Measurements from ENCODE around the gene PRKACB. TPM values are rescaled to one million over a fixed set of nuclear protein-coding genes. Genes with fewer than 3 reads are reported as not detected.

PRKACB gene
- total RNA-seq, 1 donor from 2014 or later: 44.1 TPM

- Mint-ChIP-seq H3K27me3 (ENCODE audit: insufficient read depth, low read depth) (peaks cover 2% of the 10 kb centered on the region), H3K4me3 (no peak overlapping the region), H3K4me1 (no peaks in the 10 kb centered on the region), H3K27ac (no peak overlapping the region), H3K9me3 (no peaks in the 10 kb centered on the region), H3K36me3 (no peaks in the 10 kb centered on the region)
- no peaks in the 10 kb centered on the region for H3K27me3 ChIP-seq
- no peaks in the 10 kb centered on the region for H3K9me3 ChIP-seq (ENCODE audit: low read depth)
- H3K9ac ChIP-seq: no peak overlapping the region
- no peak overlapping the region for H3K27ac ChIP-seq
- H4K20me1 ChIP-seq (ENCODE audit: low read depth): no peaks in the 10 kb centered on the region
- no peak overlapping the region for H2AFZ ChIP-seq (replicated peaks)
- no peak overlapping the region for H3K4me3 ChIP-seq
- DNase-seq (ENCODE audit: low spot score): no peak
- no peaks in the 10 kb centered on the region for H3F3A ChIP-seq (ENCODE audit: low read depth)
- no peaks in the 10 kb centered on the region for H3K79me2 ChIP-seq (ENCODE audit: low read depth)
- no peak overlapping the region for H3K4me2 ChIP-seq
- no peaks in the 10 kb centered on the region for H3K36me3 ChIP-seq
- no peak for TF ChIP-seq EZH2 (IDR thresholded peaks at IDR 0.05)
- no peak for TF ChIP-seq CTCF (IDR thresholded peaks at IDR 0.05)
- TF ChIP-seq EZH2phosphoT487 (IDR thresholded peaks at IDR 0.05): no peak
- no peaks in the 10 kb centered on the region for H3K4me1 ChIP-seq
Observed at GRCh38 chr1:84260852-84261518, 116.9 kb downstream of the PRKACB start.

- Histone ChIP-seq H2AFZ (replicated peaks) (no peak overlapping the region), H3K36me3 (no peaks in the 10 kb centered on the region), H3F3A (ENCODE audit: low read depth) (no peaks in the 10 kb centered on the region), H3K79me2 (ENCODE audit: low read depth) (no peaks in the 10 kb centered on the region), H3K4me3 (no peak overlapping the region), H3K9me3 (ENCODE audit: low read depth) (no peaks in the 10 kb centered on the region), H4K20me1 (ENCODE audit: low read depth) (no peaks in the 10 kb centered on the region), H3K4me2 (no peak overlapping the region), H3K9ac (no peak overlapping the region), H3K4me1 (no peaks in the 10 kb centered on the region), H3K27ac (no peak overlapping the region), H3K27me3 (no peaks in the 10 kb centered on the region)
- Mint-ChIP-seq H3K4me1 (peaks cover 16% of the 10 kb centered on the region), H3K9me3 (peaks cover 2% of the 10 kb centered on the region), H3K27ac (no peak overlapping the region), H3K4me3 (no peak overlapping the region), H3K27me3 (ENCODE audit: insufficient read depth, low read depth) (peaks cover 3% of the 10 kb centered on the region), H3K36me3 (no peaks in the 10 kb centered on the region)
- TF ChIP-seq CTCF (IDR thresholded peaks at IDR 0.05) (no peak), EZH2 (IDR thresholded peaks at IDR 0.05) (no peak), EZH2phosphoT487 (IDR thresholded peaks at IDR 0.05) (no peak)
- no peak for DNase-seq (ENCODE audit: low spot score)
Observed at GRCh38 chr1:84264961-84265360, 120.9 kb downstream of the PRKACB start.

- Histone ChIP-seq H3K27me3 (no peaks in the 10 kb centered on the region), H3K4me2 (no peak overlapping the region), H3K9ac (no peak overlapping the region), H3K9me3 (ENCODE audit: low read depth) (no peaks in the 10 kb centered on the region), H3F3A (ENCODE audit: low read depth) (no peaks in the 10 kb centered on the region), H2AFZ (replicated peaks) (no peak overlapping the region), H3K4me3 (no peak overlapping the region), H3K79me2 (ENCODE audit: low read depth) (no peaks in the 10 kb centered on the region), H3K27ac (no peak overlapping the region), H3K4me1 (no peaks in the 10 kb centered on the region), H3K36me3 (no peaks in the 10 kb centered on the region), H4K20me1 (ENCODE audit: low read depth) (no peaks in the 10 kb centered on the region)
- Mint-ChIP-seq H3K27me3 (ENCODE audit: insufficient read depth, low read depth) (peaks cover 4% of the 10 kb centered on the region), H3K9me3 (peaks cover 3% of the 10 kb centered on the region), H3K4me1 (peaks cover 19% of the 10 kb centered on the region), H3K27ac (no peak overlapping the region), H3K4me3 (no peak overlapping the region), H3K36me3 (no peaks in the 10 kb centered on the region)
- TF ChIP-seq EZH2 (IDR thresholded peaks at IDR 0.05): no peak
- TF ChIP-seq EZH2phosphoT487 (IDR thresholded peaks at IDR 0.05): no peak
- TF ChIP-seq CTCF (IDR thresholded peaks at IDR 0.05): no peak
- no peak for DNase-seq (ENCODE audit: low spot score)
Observed at GRCh38 chr1:84265867-84266266, 121.8 kb downstream of the PRKACB start.
